ENCODE results near the gene LTB4R2.
A peak's percentile ranks its signal among the peaks of the same experiment; 100 is the strongest.

- TF ChIP-seq CTCF (IDR thresholded peaks at IDR 0.05) (no peak), POLR2A (IDR thresholded peaks at IDR 0.05) (peak in 1 of 2 donors; percentile 1), POLR2AphosphoS5 (IDR thresholded peaks at IDR 0.05) (no peak), EP300 (IDR thresholded peaks at IDR 0.05) (no peak)
These were observed 38.1 kb upstream of the LTB4R2 start for GRCh38 chr14:24271834-24272263.

Data from sigmoid colon (tissue), 4 donors.